SK-N-SH treated with all-trans-retinoic acid at 6 μM for 48 hours (cell line): Measurements from ENCODE around the gene PPP3CA.

Experiments
- ARNTL ChIP-seq: fragments of 450-650 bp; formaldehyde crosslinking; IDR thresholded peaks from 2 replicates; pipeline ENCODE4 v1.5.0; 2020; ENCODE audit warnings: low read depth, mild to moderate bottlenecking, moderate library complexity, borderline replicate concordance
- CSDC2 ChIP-seq: fragments of 250-450 bp; sonication (Bioruptor Pico); IDR thresholded peaks from 2 replicates; pipeline ENCODE4 v1.5.0; 2020; ENCODE audit warnings: mild to moderate bottlenecking, moderate library complexity
- OSR1 ChIP-seq: fragments of 250-450 bp; sonication (Bioruptor Pico); IDR thresholded peaks from 2 replicates; pipeline ENCODE4 v1.8.0; 2022; ENCODE audit warnings: moderate library complexity, mild to moderate bottlenecking, inconsistent platforms
- SNAI2 ChIP-seq: fragments of 250-450 bp; sonication (Bioruptor Pico); IDR thresholded peaks from 2 replicates; pipeline ENCODE4 v1.5.0; 2020; ENCODE audit warnings: mild to moderate bottlenecking, moderate library complexity
- TF ChIP-seq, protein P1 (sequence below): fragments of 250-450 bp; sonication (Bioruptor Pico); IDR thresholded peaks from 2 replicates; pipeline ENCODE4 v1.5.1; 2021; ENCODE audit warnings: mild to moderate bottlenecking, moderate library complexity

- TF ChIP-seq, protein P1, sequence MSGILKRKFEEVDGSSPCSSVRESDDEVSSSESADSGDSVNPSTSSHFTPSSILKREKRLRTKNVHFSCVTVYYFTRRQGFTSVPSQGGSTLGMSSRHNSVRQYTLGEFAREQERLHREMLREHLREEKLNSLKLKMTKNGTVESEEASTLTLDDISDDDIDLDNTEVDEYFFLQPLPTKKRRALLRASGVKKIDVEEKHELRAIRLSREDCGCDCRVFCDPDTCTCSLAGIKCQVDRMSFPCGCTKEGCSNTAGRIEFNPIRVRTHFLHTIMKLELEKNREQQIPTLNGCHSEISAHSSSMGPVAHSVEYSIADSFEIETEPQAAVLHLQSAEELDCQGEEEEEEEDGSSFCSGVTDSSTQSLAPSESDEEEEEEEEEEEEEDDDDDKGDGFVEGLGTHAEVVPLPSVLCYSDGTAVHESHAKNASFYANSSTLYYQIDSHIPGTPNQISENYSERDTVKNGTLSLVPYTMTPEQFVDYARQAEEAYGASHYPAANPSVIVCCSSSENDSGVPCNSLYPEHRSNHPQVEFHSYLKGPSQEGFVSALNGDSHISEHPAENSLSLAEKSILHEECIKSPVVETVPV (CRISPR knock-in tag) = no peak
- no peak for TF ChIP-seq CSDC2 (CRISPR knock-in tag)
- TF ChIP-seq SNAI2 (CRISPR knock-in tag) = no peak
- no peak for TF ChIP-seq OSR1
- no peak for TF ChIP-seq ARNTL
These were observed 159.5 kb downstream of the PPP3CA start for GRCh38 chr4:101187841-101188240.
